ENCODE results near the gene TUBB2A. TPM values are rescaled to one million over a fixed set of nuclear protein-coding genes. Genes with fewer than 3 reads are reported as not detected.
"Not testable (repeated sequence)": the region's sequence is repeated elsewhere in the genome, so short reads cannot be mapped to it uniquely, and the experiment has no call there.

The TUBB2A gene
- total RNA-seq, 1 donor from 2014 or later: 72.7 TPM

- TF ChIP-seq CTCF (IDR thresholded peaks at IDR 0.05): no peak
- no peak for TF ChIP-seq POLR2A (IDR thresholded peaks at IDR 0.05)
- TF ChIP-seq POLR2AphosphoS5 (IDR thresholded peaks at IDR 0.05; ENCODE audit: insufficient read depth in 1 of 2, low read depth in 1 of 2): no peak
- H3K27ac ChIP-seq: no peak overlapping the region
- H3K4me1 ChIP-seq: peaks cover 21% of the 10 kb centered on the region
- H3K4me3 ChIP-seq: no peak overlapping the region
- no peaks in the 10 kb centered on the region for H3K36me3 ChIP-seq
- no peaks in the 10 kb centered on the region for H3K27me3 ChIP-seq
- intact Hi-C loops (cut with DNase I): no loop called here
- H3K9me3 ChIP-seq: no peaks in the 10 kb centered on the region
- no peak for DNase-seq (ENCODE audit: extremely low spot score in 2 of 2)
Observed at GRCh38 chr6:3202999-3203696, 45.8 kb upstream of the TUBB2A start.

GRCh38 chr6:3201388-3201787 lies 44.0 kb upstream of the TUBB2A start:
- no peaks in the 10 kb centered on the region for H3K27me3 ChIP-seq
- no peak overlapping the region for H3K4me3 ChIP-seq
- intact Hi-C loops (cut with DNase I): no loop called here
- H3K36me3 ChIP-seq: no peaks in the 10 kb centered on the region
- DNase-seq (ENCODE audit: extremely low spot score in 2 of 2): no peak
- H3K9me3 ChIP-seq: no peaks in the 10 kb centered on the region
- peaks cover 3% of the 10 kb centered on the region for H3K4me1 ChIP-seq
- no peak for TF ChIP-seq POLR2A (IDR thresholded peaks at IDR 0.05)
- no peak for TF ChIP-seq POLR2AphosphoS5 (IDR thresholded peaks at IDR 0.05; ENCODE audit: insufficient read depth in 1 of 2, low read depth in 1 of 2)
- no peak for TF ChIP-seq CTCF (IDR thresholded peaks at IDR 0.05)
- no peak overlapping the region for H3K27ac ChIP-seq

GRCh38 chr6:3200682-3201081 lies 43.3 kb upstream of the TUBB2A start:
- Histone ChIP-seq H3K4me1 (no peaks in the 10 kb centered on the region), H3K4me3 (no peak overlapping the region), H3K27me3 (no peaks in the 10 kb centered on the region), H3K9me3 (no peaks in the 10 kb centered on the region), H3K27ac (no peak overlapping the region), H3K36me3 (no peaks in the 10 kb centered on the region)
- DNase-seq (ENCODE audit: extremely low spot score in 2 of 2): no peak
- TF ChIP-seq POLR2AphosphoS5 (IDR thresholded peaks at IDR 0.05; ENCODE audit: insufficient read depth in 1 of 2, low read depth in 1 of 2): no peak
- TF ChIP-seq CTCF (IDR thresholded peaks at IDR 0.05): no peak
- no peak for TF ChIP-seq POLR2A (IDR thresholded peaks at IDR 0.05)
- intact Hi-C loops (cut with DNase I): no loop called here

- Histone ChIP-seq H3K27ac (no peak overlapping the region), H3K4me1 (no peaks in the 10 kb centered on the region), H3K4me3 (no peak overlapping the region), H3K9me3 (no peaks in the 10 kb centered on the region), H3K27me3 (no peaks in the 10 kb centered on the region), H3K36me3 (no peaks in the 10 kb centered on the region)
- DNase-seq (ENCODE audit: extremely low spot score in 2 of 2): no peak
- intact Hi-C loops (cut with DNase I): no loop called here
- no peak for TF ChIP-seq CTCF (IDR thresholded peaks at IDR 0.05)
- no peak for TF ChIP-seq POLR2AphosphoS5 (IDR thresholded peaks at IDR 0.05; ENCODE audit: insufficient read depth in 1 of 2, low read depth in 1 of 2)
- TF ChIP-seq POLR2A (IDR thresholded peaks at IDR 0.05): no peak
Observed at GRCh38 chr6:3199382-3199781, 42.0 kb upstream of the TUBB2A start.

GRCh38 chr6:3197734-3198133 lies 40.4 kb upstream of the TUBB2A start:
- H3K27ac ChIP-seq; H3K4me1 ChIP-seq; H3K36me3 ChIP-seq; H3K27me3 ChIP-seq; DNase-seq (ENCODE audit: extremely low spot score in 2 of 2); intact Hi-C loops (cut with DNase I); H3K9me3 ChIP-seq; H3K4me3 ChIP-seq: not testable (repeated sequence)
